ENCODE results near the gene BCL2L15.
"Not testable (repeated sequence)": the region's sequence is repeated elsewhere in the genome, so short reads cannot be mapped to it uniquely, and the experiment has no call there.

Gene BCL2L15

DNA sequence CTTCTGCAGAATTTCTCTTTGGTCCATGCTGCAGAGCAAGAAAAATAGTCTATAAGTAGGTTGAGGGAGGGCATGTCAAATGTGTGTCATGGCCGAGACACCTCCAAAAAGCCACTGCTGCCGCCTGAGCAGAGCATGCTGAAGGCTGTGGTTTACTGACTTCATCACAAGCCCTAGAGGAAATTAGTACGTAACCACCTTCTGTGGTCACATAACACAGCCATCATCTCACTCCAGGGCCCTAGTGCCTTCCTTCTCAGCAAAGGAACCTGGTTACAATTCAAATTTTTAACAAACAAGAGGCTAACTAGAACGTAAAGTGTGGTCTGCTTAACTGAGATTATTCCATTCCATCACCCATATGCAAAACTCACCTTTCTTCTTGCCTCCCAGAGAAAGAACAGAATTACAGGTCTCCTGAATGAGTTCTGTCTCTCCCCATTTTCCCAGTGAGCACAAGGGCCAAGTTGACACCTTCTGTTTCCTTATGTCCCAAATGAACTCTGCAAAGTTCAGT lies 15.7 kb downstream of the BCL2L15 start, which contains the start of gene PTPN22:
PTPN22 (minus strand) TSS at position 116 of the 517 bp plus-strand sequence.
- DNase-seq (ENCODE audit: low spot score): peak; percentile 84

DNA sequence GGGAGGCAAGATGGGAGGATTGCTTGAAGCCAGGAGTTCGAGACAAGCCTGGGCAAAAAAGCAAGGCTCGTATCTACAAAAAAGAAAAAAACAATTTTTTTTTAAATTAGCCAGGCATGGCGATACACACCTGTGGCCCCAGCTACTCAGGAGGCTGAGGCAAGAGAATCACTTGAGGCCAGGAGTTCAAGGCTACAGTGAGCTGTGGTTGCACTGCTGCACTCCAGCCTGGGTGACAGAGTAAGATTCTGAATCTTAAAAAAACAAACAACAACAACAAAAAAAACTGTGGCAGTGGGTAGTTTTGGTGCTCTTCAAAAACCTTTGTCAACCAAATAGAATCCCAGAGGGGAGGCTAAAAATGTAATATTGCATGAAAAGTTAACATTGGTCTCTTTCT lies 16.6 kb downstream of the BCL2L15 start:
- no peak for DNase-seq (ENCODE audit: low spot score)

DNA sequence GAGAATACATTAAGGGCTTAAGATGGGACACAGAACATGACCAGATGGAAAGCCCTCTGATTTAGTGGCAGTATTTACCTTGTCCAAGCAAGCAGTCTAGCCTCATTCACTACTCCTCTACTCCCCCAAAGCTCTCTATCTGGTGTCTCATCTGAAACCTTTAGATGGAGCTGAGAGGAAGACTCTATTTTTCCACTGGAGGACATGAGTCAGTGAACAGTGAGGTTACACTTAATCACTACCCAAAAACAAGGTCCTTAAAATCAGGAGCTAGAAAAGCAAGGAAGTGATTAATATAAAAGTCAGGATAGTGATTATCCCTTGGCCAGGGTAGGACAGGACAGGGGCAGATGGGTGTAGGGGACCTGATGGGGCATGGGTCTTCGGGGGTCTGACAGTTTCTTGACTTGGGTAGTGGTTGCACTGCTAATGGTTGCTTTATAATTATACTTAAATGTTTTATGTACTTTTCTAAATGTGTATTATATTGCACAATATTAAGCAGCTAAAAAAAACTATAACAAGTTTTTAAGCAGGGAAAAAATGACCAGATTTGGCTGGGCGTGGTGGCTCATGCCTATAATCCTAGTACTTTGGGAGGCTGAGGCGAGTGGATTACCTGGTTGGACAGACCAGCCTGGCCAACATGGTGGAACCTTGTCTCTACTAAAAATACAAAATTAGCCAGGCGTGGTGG lies 18.8 kb downstream of the BCL2L15 start:
- DNase-seq (ENCODE audit: low spot score): peak; percentile 71

DNA sequence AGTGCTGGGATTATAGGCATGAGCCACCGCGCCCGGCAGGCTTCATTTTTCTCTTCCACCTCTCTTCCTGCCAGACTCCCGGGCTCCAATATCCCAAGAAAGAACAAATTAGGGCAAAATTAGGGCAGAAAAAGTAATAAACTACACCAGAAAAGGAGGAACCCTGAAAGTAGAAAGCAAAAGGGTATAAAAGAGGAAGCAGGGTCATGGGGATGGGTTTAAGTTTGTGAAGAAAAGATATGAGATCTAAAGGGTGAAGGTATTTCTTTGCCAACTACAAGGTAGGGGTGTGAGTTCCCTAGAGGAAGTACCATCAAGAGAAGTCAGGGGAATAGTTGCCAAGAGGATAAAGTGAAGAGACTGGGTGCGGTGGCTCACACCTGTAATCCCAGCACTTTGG lies 25.7 kb downstream of the BCL2L15 start:
- no peak for DNase-seq (ENCODE audit: low spot score)

DNA sequence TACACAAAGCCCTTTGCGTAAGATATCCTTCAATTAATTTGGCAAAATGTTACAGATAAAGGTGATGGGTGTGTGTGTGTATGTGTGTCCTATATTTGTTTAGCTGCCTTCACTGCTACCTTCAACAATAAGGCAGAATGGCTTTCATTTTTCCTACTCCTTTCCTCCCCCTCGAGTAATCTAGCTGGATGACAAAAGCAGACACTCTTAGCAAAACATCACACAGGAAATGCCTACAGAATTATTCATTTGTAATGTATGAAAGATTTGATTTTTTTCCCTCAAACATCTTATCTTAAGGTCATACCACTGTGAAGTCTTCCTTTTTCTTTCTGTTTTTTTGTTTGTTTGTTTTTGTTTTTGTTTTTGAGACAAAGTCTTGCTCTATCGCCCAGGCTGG lies 26.5 kb downstream of the BCL2L15 start:
- DNase-seq (ENCODE audit: low spot score): peak; percentile 61

DNA sequence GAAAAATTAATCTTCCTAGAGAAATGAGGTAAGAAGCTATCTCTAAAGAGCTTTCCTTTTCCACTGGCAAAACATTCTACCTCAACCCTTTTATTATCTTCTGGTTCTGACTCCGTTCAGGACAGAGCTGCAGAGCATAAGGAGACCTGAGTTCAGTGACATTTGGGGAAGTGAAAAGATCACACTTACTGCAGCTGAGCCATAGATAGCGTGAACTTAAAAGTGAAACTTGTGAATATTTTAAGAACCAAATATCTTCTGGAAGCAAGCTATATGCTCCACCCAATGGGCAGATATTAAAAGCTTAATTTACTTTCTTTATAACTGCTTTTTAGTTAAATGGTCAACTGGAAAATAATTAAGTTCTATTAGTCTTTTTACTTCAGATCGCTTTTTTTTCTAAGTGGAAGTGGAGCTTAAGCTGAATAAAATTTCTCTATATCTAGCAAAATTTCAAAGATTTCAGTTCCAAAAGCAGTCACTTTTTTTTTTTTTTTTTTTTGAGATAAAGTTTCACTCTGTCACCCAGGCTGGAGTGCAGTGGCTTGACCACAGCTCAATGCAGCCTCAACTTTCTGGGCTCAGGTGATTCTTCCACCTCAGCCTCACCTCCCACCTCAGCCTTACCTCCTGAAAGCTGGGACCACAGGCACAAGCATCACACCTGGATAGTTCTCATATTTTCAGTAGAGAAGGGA lies 27.8 kb downstream of the BCL2L15 start:
- DNase-seq (ENCODE audit: low spot score): no peak

DNA sequence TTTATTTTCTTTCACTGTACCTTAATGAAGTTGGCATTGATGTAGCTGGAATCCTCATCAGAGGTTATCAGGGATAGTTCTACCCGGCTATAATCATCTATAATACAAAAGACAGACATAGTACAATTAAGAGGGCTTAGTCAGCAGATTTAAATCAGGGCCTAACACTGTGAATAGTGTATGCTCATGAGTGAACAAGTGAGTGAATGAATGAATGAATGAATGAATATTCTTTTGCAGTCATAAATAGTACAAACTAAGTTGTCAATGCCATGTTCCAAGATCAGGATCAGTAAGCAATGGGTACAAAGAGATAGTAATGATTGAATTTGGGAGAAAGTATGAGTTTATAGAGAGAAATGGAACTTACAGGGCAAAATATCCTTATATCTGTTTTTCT lies 28.4 kb downstream of the BCL2L15 start:
- DNase-seq (ENCODE audit: low spot score): no peak

DNA sequence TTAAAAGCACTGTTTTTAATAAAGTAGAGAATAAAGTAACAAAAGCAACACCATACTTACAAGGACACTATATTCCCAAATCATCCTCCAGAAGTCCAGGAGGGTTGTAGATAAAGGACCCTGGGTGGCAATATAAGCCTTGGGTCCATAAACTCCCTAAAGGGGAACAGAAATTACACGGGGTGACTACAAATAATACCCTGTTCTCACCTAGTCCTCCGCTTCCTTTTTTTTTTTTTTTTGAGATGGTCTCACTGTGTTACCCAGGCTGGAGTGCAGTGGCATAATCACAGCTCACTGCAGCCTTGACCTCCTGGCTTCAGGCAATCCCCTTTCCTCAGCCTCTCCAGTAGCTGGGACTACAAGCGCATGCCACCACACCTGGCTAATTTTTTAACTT lies 29.0 kb downstream of the BCL2L15 start:
- DNase-seq (ENCODE audit: low spot score): no peak

DNA sequence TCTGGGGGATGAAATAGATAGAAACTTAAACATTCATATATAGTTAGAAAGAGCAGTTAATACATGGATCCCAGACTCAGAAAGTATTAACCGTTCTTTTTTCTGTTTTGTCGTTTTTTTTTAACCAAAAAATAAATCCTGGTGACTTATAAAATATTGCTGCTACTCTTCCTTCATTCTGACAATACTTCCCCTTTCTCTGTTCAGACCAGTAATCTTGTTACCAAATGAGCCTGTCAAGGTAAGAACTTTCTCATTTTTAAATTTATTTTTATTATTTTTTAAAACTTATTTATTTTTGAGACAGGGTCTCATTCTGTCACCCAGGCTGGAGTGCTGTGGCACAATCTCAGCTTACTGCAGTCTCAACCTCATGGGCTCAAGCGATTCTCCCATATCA lies 29.6 kb downstream of the BCL2L15 start:
- no peak for DNase-seq (ENCODE audit: low spot score)

DNA sequence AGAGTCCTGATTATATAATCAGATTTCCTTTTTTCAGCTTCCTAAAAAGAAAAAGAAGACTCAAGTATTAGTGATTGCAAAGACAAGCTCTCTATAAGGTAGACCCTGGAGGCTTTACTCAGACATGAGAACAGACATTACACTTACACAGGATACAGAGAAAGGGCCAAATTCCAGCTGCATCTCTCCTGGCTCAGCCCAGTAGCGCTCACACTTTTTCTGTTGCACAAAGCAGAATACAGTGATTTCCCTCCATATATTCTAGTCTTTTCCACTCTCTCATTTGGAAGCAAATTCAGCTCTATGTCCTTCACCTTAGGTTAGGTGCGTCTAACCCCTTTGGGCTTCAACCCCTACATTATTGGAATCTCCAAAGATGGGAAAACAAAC lies 31.0 kb downstream of the BCL2L15 start:
- no peak for DNase-seq (ENCODE audit: low spot score)

DNA sequence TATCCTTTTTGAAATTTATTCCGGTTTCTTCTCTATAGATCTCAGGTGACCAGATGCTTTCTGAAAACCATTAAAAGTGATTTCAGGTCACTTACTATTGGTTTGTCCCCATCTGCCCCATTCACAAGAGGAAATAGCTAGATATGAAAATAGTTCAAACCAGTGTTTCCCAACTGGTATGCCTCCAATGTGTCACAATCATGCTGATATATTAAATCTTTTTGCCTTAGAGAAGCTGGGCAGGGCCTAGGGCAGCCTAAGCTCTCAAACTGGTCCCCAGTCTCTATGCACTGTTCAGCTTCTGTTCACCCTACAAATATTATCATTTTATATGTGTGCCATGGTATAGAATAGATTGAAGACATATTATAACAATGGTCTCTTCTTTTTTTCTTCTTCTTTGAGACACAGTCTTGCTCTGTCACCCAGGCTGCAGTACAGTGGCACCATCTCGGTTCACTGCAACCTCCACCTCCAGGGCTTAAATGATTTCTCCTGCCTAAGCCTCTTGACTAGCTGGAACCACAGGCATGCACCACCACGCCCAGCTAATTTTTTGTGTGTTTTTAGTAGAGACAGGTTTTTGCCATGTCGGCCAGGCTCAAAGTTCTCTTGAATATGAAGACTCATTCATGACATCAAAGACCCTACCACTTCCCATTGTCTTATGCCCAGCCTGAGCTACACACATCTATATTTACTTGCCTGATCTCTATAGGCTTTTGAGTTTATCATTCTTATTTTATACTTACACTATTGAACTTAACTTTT lies 31.6 kb downstream of the BCL2L15 start:
- DNase-seq (ENCODE audit: low spot score): no peak

DNA sequence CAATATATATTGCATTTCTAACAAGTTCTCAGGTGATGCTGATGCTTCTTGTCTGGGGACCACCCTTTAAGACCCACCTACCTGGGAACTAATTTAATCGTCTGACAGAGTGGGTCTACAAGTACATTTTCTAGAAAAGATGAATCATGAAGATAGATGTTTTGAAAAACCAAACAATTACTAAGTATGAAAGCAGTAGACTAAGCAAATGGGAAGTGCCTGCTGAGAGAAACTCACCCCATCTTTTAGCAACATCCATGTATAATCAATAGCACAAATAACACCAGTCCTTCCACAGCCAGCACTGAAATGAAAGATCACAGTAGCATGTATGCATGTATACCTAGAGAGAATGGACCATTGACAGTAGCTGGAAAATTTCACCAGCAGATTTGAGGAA lies 33.1 kb downstream of the BCL2L15 start:
- DNase-seq (ENCODE audit: low spot score): no peak

DNA sequence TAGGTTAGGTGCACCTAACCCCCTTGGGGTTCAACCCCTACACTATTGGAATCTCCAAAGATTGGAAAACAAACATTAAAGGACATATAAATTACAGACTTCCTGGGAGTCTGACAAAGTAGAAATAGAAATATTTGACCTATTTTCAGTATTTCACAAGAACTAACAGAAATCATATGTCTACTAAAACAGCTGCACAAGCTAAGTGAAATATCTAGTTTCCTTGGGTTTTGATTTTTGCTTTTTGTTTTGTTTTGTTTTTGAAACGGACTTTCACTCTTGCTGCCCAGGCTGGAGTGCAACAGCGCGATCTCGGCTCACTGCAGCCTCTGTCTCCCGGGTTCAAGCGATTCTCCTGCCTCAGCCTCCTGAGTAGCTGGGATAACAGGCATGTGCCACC lies 34.7 kb downstream of the BCL2L15 start:
- not testable (repeated sequence) for DNase-seq (ENCODE audit: low spot score)

DNA sequence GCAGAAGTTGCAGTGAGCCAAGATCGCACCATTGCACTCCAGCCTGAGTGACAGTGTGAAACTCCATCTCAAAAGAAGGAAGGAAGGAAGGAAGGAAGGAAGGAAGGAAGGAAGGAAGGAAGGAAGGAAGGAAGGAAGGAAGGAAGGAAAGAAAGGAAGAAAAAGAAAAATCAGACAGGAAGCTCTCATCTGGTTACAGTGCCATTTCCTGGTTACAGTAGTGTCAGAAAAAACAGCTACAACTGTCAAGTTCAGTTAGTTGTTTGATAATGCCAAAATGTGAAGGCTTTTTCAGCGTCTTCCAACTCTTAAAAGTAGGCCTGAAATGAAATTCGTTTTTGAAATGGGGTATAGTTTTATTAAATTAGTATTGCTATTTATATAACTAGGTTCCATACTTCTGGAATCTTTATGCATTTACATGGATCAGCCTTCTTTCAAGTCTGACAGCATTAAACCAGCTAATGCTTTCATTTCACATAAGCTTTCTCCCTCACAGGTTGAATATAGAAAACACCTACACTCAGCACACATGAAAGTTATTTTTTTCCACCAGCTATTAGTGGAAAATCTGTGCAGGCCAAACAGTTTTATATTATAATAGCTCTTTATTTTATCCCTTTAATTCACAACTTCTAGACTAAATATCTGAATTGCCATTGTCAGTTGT lies 37.1 kb downstream of the BCL2L15 start:
- DNase-seq (ENCODE audit: low spot score): no peak

DNA sequence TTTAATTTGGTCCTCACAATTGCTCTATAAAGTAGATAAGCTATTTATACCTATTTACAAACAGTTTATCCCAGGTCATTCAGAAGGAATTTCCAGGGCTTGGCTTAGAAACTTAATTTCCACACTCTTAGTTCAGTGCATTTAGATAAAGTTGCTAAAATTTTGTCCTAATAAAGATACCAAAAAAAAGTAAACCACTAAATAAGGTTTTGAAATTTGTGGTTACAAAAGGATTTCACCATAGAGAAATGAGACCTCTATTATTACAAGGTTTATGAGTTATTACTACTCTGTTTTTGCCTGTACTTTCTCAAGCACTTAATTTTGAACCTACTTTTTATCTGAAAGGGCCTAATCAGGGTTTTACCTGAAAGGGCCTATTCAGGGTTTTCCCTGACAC lies 38.3 kb downstream of the BCL2L15 start:
- no peak for DNase-seq (ENCODE audit: low spot score)

DNA sequence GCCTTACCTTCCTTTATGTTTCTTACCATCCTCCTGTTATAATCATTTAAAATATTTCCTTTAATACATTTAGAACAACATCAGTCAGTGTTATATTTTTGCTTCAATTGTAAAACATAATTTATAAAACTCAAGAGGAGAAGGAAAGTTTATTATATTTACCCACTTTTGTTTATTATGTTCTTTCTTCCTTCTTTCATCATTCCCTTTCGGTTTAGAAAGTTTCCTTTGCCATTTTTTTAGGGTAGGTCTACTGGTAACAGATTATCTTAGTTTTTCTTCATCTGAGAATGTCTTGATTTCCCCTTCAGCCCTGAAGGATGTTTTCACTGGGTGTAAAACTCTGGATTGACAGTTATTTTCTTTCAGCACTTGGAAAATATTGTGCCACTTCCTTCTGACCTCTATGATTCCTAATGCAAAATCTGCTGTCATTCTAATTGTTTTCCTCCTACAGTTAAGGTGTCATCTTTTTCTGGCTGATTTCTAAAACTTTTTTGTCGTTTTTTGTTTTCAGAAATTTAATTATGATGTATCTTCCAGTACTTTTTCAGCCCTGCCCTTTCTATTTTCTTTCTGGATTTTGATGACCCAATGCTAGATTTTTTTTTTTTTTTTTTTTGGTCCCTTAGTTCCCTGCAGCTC lies 40.9 kb downstream of the BCL2L15 start:
- no peak for DNase-seq (ENCODE audit: low spot score)

DNA sequence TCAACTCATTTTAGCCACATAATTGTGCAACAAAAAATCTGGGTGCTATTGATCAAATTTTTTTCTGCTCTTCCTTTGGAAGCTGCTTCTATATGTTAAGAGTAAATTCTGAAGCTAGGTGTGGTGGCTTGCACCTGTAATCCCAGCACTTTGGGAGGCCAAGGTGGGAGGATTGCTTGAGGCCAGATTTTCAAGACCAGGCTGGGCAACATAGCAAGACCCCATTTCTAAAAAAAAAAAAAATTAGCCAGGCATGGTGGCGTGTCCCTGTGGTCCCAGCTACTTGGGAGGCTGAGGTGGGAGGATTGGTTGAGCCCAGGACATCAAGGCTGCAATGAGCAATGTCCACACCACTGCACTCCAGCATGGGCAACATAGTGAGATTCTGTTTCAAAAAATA lies 50.8 kb downstream of the BCL2L15 start:
- no peak for DNase-seq (ENCODE audit: low spot score)

DNA sequence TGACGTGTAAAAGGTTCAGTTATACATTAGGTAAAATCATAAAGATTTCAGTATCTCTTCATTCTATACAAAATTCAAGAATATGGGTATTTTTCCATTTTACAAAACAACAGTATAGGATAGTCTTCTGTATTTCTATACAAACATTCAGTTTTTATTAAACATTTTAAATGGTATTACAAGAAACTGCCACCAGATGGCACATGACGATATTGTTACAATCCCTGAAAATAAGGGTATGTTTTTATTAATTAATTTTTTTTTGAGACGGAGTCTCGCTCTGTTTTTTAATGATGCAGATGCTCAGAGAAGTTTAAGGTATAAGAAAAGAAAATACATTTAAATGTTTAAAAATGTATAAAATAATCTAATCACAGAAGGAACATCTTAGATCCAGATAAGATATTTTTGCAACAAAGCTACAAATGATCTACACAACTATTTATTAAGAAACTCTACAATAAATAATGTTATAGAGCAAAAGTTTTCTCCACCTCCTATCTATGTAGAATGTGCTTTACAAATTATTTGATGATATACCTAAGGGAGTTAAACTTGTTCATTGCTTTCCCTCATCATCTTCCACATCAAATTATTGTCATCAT lies 51.6 kb downstream of the BCL2L15 start:
- DNase-seq (ENCODE audit: low spot score): peak; percentile 51

DNA sequence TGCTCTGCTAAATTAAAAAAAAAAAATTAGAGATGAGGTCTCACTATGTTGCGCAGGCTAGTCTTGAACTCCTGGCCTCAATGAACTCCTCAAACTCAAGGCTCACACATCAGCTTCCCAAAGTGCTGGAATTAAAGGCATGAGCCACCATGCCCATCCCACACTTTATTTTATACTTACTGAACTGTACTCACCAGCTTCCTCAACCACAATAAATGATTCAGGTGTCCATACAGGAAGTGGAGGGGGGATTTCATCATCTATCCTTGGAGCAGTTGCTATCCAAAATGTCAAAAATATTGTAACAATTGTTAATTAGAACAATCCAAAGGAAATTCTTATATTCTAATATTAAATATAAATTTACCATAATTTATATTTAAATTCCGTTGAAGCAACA lies 52.7 kb downstream of the BCL2L15 start:
- peak; percentile 12 for DNase-seq (ENCODE audit: low spot score)

Measured in kidney tubule cell (primary cell).